Measurements from ENCODE around the gene HLA-DPB1. TPM values are rescaled to one million over a fixed set of nuclear protein-coding genes. Genes with fewer than 3 reads are reported as not detected.

The HLA-DPB1 gene
- total and polyA plus RNA-seq, 9 of the 15 experiments (the other 6 are each of a cell fraction or from before 2014, with no cell fraction given), result 0.07 to 1.2 (median 0.51) TPM

DNA sequence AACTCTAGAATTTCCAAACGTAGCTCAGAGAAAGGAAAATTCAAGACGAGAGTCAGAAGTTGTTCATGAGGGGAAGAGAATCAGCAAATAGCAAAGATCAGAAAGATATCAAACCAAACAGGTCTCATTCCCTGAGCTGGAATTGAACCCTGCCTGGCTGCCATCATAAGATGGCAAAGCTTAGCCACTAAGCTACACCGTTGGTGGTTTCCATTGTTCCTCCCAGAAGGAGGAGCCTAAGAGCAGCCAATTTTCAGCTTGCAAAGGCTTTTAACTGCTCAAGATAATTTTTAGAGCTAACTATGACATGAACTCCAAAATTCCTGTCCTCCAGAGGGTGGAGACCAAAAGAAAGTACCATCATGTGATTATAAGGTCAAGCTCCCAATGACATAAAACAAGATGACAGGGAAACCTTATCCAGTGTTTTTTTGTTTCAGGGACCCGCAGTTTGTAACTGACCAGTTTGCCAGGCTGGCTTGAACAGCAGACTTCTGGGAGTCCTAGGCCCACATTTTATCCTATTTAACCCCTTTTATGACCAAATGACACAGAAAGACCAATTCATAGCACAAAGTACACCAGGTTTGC is 60.6 kb downstream of the HLA-DPB1 start:
- in situ Hi-C loops (cut with MboI), result no loop called here
- no TSS peak for BruUV-seq (replicated peaks)
- no peaks in the 10 kb centered on the region for H3K4me1 ChIP-seq (replicated peaks in 1 of 2; ENCODE audit: control insufficient read depth in 2 of 2, insufficient read depth in 2 of 2, low read length in 2 of 2)
- no peaks in the 10 kb centered on the region for H3K9me1 ChIP-seq (ENCODE audit: control insufficient read depth, insufficient read depth, low read length)
- CTCF ChIA-PET (ENCODE audit: low intra/inter-chr PET ratio), result interaction anchor here (0.6 kb wide), 1 partner anchor 83 kb away, joined by 4 read pairs; no protein-coding TSS in a partner anchor
- DNase-seq (ENCODE audit: extremely low read depth in 1 of 4, low spot score in 3 of 4) (no peak), FAIRE-seq (no peak), ATAC-seq (peak; percentile 50; the same call in 2 of the 3 replicates)
- no peaks in the 10 kb centered on the region for H4K20me1 ChIP-seq (replicated peaks; ENCODE audit: control insufficient read depth, insufficient read depth, low read length)
- no peaks in the 10 kb centered on the region for H3K9me3 ChIP-seq (replicated peaks; ENCODE audit: control insufficient read depth, insufficient read depth, low read depth, low read length)
- peak; percentile 56; the same call in 1 of the 2 replicates for TF ChIP-seq ESRRA (IDR thresholded peaks at IDR 0.05; ENCODE audit: borderline replicate concordance, low read depth)
- TF ChIP-seq NCOA6 (IDR thresholded peaks at IDR 0.05), result no peak
- TF ChIP-seq, protein P1, sequence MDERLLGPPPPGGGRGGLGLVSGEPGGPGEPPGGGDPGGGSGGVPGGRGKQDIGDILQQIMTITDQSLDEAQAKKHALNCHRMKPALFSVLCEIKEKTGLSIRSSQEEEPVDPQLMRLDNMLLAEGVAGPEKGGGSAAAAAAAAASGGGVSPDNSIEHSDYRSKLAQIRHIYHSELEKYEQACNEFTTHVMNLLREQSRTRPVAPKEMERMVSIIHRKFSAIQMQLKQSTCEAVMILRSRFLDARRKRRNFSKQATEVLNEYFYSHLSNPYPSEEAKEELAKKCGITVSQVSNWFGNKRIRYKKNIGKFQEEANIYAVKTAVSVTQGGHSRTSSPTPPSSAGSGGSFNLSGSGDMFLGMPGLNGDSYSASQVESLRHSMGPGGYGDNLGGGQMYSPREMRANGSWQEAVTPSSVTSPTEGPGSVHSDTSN (CRISPR knock-in tag; IDR thresholded peaks at IDR 0.05; ENCODE audit: low read depth), result no peak
- TF ChIP-seq, protein P1 (tag; conservative IDR thresholded peaks at IDR 0.05; ENCODE audit: low read depth), result peak; percentile 71; the same call in 1 of the 2 replicates
- peak; percentile 42 for TF ChIP-seq MEIS2 (IDR thresholded peaks at IDR 0.05; ENCODE audit: partially characterized antibody)
- TF ChIP-seq, protein P2, sequence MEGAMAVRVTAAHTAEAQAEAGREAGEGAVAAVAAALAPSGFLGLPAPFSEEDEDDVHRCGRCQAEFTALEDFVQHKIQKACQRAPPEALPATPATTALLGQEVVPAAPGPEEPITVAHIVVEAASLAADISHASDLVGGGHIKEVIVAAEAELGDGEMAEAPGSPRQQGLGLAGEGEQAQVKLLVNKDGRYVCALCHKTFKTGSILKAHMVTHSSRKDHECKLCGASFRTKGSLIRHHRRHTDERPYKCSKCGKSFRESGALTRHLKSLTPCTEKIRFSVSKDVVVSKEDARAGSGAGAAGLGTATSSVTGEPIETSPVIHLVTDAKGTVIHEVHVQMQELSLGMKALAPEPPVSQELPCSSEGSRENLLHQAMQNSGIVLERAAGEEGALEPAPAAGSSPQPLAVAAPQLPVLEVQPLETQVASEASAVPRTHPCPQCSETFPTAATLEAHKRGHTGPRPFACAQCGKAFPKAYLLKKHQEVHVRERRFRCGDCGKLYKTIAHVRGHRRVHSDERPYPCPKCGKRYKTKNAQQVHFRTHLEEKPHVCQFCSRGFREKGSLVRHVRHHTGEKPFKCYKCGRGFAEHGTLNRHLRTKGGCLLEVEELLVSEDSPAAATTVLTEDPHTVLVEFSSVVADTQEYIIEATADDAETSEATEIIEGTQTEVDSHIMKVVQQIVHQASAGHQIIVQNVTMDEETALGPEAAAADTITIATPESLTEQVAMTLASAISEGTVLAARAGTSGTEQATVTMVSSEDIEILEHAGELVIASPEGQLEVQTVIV (CRISPR knock-in tag; IDR thresholded peaks at IDR 0.05; ENCODE audit: borderline replicate concordance), result no peak
- no peak for TF ChIP-seq ZKSCAN8 (CRISPR knock-in tag; IDR thresholded peaks at IDR 0.05)
- TF ChIP-seq NFXL1 (CRISPR knock-in tag; IDR thresholded peaks at IDR 0.05), result no peak
- no peaks in the 10 kb centered on the region for H3K79me2 ChIP-seq (ENCODE audit: control insufficient read depth, insufficient read depth, low read length)
- no peaks in the 10 kb centered on the region for H3K36me3 ChIP-seq (ENCODE audit: control insufficient read depth, insufficient read depth, low read length)
- 2% methylated on average over 4 of the region's 4 CpGs for WGBS (ENCODE audit: insufficient coverage, low coverage, missing lambda C conversion rate)
- H3K9ac ChIP-seq (ENCODE audit: insufficient read depth in 1 of 2, low read depth in 2 of 2, low read length in 2 of 2), result no peak overlapping the region
- H3K27ac ChIP-seq (ENCODE audit: extremely low read depth, low read depth, low read length), result no peak overlapping the region
- H3K4me3 ChIP-seq, result no peak overlapping the region
- peaks cover 10 to 11% of the 10 kb centered on the region in 2 experiments; a peak in 3 of 5 replicates for H3K27me3 ChIP-seq (ENCODE audit: control insufficient read depth in 2 of 2, insufficient read depth in 2 of 2, low read length in 2 of 2)
- no peak overlapping the region for H2AFZ ChIP-seq (ENCODE audit: low read depth, low read length)
- intact Hi-C loops (cut with micrococcal nuclease), result no loop called here
- POLR2A ChIA-PET, result interaction anchor here (0.6 to 1.3 kb wide), 7 partner anchors 11 to 224 kb away, joined by 3 to 7 read pairs (median 3); no protein-coding TSS in a partner anchor
- H3K4me2 ChIP-seq (ENCODE audit: insufficient read depth, low read length), result no peak overlapping the region

Measured in K562 (cell line).